Upper lobe of left lung (tissue), 4 donors: ENCODE data around the gene IL22RA1.

Experiments used
- EP300 ChIP-seq, 4 donors: sonication (generic); formaldehyde crosslinking; IDR thresholded peaks; one replicate each; pipeline ENCODE4 v1.5.1; 2017; ENCODE audit warnings: antibody characterized with exemption in 4 of 4, control low read depth in 2 of 4
- POLR2A ChIP-seq, 4 donors: fragments of 450-650 bp; IDR thresholded peaks; one replicate each; pipeline ENCODE4 v1.5.1; 2016 to 2017; ENCODE audit warnings: antibody characterized with exemption in 4 of 4, mild to moderate bottlenecking in 2 of 4
- POLR2AphosphoS5 ChIP-seq, 2 donors: sonication (generic); formaldehyde crosslinking; IDR thresholded peaks; one replicate each; pipeline ENCODE4 v1.5.1; 2017; ENCODE audit warnings: antibody characterized with exemption in 2 of 2
- TF ChIP-seq, protein P1 (sequence below), 6 experiments: fragments of 450-650 bp in 4 of 6; fragments of 200-600 bp in 2 of 6; sonication (generic) in 2 of 6; IDR thresholded peaks; one replicate each; pipeline ENCODE4 v1.5.1; 2016 to 2019; ENCODE audit warnings: antibody characterized with exemption in 6 of 6

- TF ChIP-seq, protein P1, sequence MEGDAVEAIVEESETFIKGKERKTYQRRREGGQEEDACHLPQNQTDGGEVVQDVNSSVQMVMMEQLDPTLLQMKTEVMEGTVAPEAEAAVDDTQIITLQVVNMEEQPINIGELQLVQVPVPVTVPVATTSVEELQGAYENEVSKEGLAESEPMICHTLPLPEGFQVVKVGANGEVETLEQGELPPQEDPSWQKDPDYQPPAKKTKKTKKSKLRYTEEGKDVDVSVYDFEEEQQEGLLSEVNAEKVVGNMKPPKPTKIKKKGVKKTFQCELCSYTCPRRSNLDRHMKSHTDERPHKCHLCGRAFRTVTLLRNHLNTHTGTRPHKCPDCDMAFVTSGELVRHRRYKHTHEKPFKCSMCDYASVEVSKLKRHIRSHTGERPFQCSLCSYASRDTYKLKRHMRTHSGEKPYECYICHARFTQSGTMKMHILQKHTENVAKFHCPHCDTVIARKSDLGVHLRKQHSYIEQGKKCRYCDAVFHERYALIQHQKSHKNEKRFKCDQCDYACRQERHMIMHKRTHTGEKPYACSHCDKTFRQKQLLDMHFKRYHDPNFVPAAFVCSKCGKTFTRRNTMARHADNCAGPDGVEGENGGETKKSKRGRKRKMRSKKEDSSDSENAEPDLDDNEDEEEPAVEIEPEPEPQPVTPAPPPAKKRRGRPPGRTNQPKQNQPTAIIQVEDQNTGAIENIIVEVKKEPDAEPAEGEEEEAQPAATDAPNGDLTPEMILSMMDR (IDR thresholded peaks at IDR 0.05): no peak
- TF ChIP-seq POLR2A (IDR thresholded peaks at IDR 0.05) (no peak), POLR2AphosphoS5 (IDR thresholded peaks at IDR 0.05) (no peak), EP300 (IDR thresholded peaks at IDR 0.05) (no peak)
These were observed 25.8 kb downstream of the IL22RA1 start for GRCh38 chr1:24117132-24117531.
